ENCODE data around the gene MOCOS.

- TF ChIP-seq USF2 (CRISPR knock-in tag; IDR thresholded peaks at IDR 0.05) = no peak
- TF ChIP-seq MAX (CRISPR knock-in tag; IDR thresholded peaks at IDR 0.05) = no peak
- no peak for TF ChIP-seq ZNF121 (CRISPR knock-in tag; IDR thresholded peaks at IDR 0.05)
- TF ChIP-seq ZNF425 (CRISPR knock-in tag; conservative IDR thresholded peaks at IDR 0.05) = no peak
- no peak for TF ChIP-seq CTCF (IDR thresholded peaks at IDR 0.05)
- no peak for TF ChIP-seq ETV6 (CRISPR knock-in tag; IDR thresholded peaks at IDR 0.05)
- no peak for TF ChIP-seq GABPB1 (CRISPR knock-in tag; IDR thresholded peaks at IDR 0.05)
These were observed 10.6 kb upstream of the MOCOS start for GRCh38 chr18:36176711-36177110.
